Fibroblast of peridontal ligament (primary cell): ENCODE data around the gene SURF6.
"Not testable (repeated sequence)": the region's sequence is repeated elsewhere in the genome, so short reads cannot be mapped to it uniquely, and the experiment has no call there.

Experiments used
- DNase-seq: peaks from one replicate; pipeline ENCODE4 v3.0.0-alpha.2; 2010; ENCODE audit errors: extremely low read depth

The SURF6 gene

GRCh38 chr9:133335924-133336811 is at the start of gene SURF6:
Gene SURF6 (minus strand): TSS chr9:133336188. CDS start chr9:133336132, 56 bp downstream.
- peak; percentile 75 for DNase-seq

GRCh38 chr9:133385452-133385851 is 49.5 kb upstream of the SURF6 start:
- no peak for DNase-seq

GRCh38 chr9:133384736-133385321 is 48.8 kb upstream of the SURF6 start:
- no peak for DNase-seq

GRCh38 chr9:133383438-133383837 is 47.5 kb upstream of the SURF6 start:
- DNase-seq, result no peak

- no peak for DNase-seq
Observed at GRCh38 chr9:133382507-133383141, 46.6 kb upstream of the SURF6 start.

- DNase-seq, result no peak
Observed at GRCh38 chr9:133380734-133381133, 44.7 kb upstream of the SURF6 start.

GRCh38 chr9:133379153-133380086 is 43.4 kb upstream of the SURF6 start:
- DNase-seq, result no peak

GRCh38 chr9:133378408-133378962 is 42.5 kb upstream of the SURF6 start:
- no peak for DNase-seq

GRCh38 chr9:133377721-133378216 is 41.8 kb upstream of the SURF6 start:
- peak; percentile 30 for DNase-seq

- DNase-seq, result not testable (repeated sequence)
Observed at GRCh38 chr9:133377280-133377679, 41.3 kb upstream of the SURF6 start.

- DNase-seq, result peak; percentile 92
Observed at GRCh38 chr9:133375724-133376654, 40.0 kb upstream of the SURF6 start, which contains the start of the genes STKLD1 and SURF4. Gene STKLD1 (plus strand): TSS chr9:133376366. CDS start chr9:133376474, 108 bp downstream. Gene SURF4 (minus strand): TSS chr9:133376060. CDS start chr9:133375969, 91 bp downstream.

GRCh38 chr9:133375116-133375723 is 39.2 kb upstream of the SURF6 start:
- no peak for DNase-seq

GRCh38 chr9:133374612-133375115 is 38.7 kb upstream of the SURF6 start:
- peak; percentile 71 for DNase-seq

- DNase-seq, result no peak
Observed at GRCh38 chr9:133372144-133372543, 36.2 kb upstream of the SURF6 start.

- DNase-seq, result no peak
Observed at GRCh38 chr9:133371261-133371711, 35.3 kb upstream of the SURF6 start.

GRCh38 chr9:133370685-133371084 is 34.7 kb upstream of the SURF6 start:
- DNase-seq, result no peak

GRCh38 chr9:133369933-133370332 is 33.9 kb upstream of the SURF6 start:
- no peak for DNase-seq

GRCh38 chr9:133369422-133369821 is 33.4 kb upstream of the SURF6 start:
- no peak for DNase-seq
